GM21360 (cell line): Measurements from ENCODE around the gene SLC1A5.

ENCODE experiments used
- ATAC-seq: cut with Tn5 transposase; IDR thresholded peaks from one replicate; pipeline ENCODE4 v1.9.1; 2021; ENCODE audit warnings: mild to moderate bottlenecking, moderate library complexity; ENCODE audit not compliant: unreplicated experiment

The SLC1A5 gene

GRCh38 chr19:46726971-46727501, 61.4 kb downstream of the SLC1A5 start:
- ATAC-seq = no peak

GRCh38 chr19:46726551-46726950, 61.8 kb downstream of the SLC1A5 start:
- no peak for ATAC-seq

GRCh38 chr19:46725859-46726393, 62.5 kb downstream of the SLC1A5 start:
- ATAC-seq = no peak

- ATAC-seq = no peak
These were observed 63.2 kb downstream of the SLC1A5 start for GRCh38 chr19:46725036-46725820.
